OCI-LY7 (cell line): Measurements from ENCODE around the gene CFAP57.

Source experiments
- CTCF ChIP-seq: fragments of 200-600 bp; sonication (generic); conservative IDR thresholded peaks from 2 replicates; pipeline ENCODE4 v1.5.1; 2014; ENCODE audit warnings: mild to moderate bottlenecking, antibody characterized with exemption, low read length, moderate library complexity, mixed read lengths
- EZH2phosphoT487 ChIP-seq: fragments of 200-600 bp; sonication (generic); IDR thresholded peaks from 2 replicates; pipeline ENCODE4 v1.6.1; 2018; ENCODE audit warnings: low read depth, borderline replicate concordance, mild to moderate bottlenecking, mixed run types, antibody characterized with exemption, low read length, moderate library complexity, mixed read lengths

- TF ChIP-seq CTCF (no peak), EZH2phosphoT487 (no peak)
Measured at GRCh38 chr1:43172527-43172972, 420 bp downstream of the CFAP57 start.
